GM21360 (cell line): Measurements from ENCODE around the gene METTL21C.

ENCODE experiments used
- ATAC-seq: cut with Tn5 transposase; IDR thresholded peaks from one replicate; pipeline ENCODE4 v1.9.1; 2021; ENCODE audit warnings: mild to moderate bottlenecking, moderate library complexity; ENCODE audit not compliant: unreplicated experiment

The METTL21C gene

DNA sequence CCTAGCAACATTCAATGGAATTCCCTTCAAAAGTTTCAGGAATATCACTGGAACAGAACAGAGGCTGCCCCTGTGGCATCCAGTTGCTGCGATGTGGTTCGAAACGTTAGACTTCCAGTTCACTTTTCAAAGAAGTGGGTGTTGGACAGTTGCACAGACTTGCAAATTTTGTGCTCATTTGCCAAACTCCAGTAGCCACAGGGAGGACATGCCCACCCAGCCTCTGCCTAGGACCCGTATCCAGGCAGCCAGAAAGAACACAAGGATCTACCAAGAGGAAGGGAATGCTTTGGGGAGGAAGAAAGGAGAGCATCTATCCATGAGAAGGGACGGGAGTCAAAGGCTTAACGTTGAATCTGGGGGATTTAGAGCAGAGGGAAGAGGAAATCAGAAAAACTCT lies at the start of gene METTL21C:
METTL21C (minus strand) TSS at position 108 of the 400 bp plus-strand sequence. CDS start 546 bp downstream, outside the sequence.
- ATAC-seq, result no peak

- ATAC-seq, result no peak
Measured at GRCh38 chr13:102742506-102742905, 47.7 kb upstream of the METTL21C start.

DNA sequence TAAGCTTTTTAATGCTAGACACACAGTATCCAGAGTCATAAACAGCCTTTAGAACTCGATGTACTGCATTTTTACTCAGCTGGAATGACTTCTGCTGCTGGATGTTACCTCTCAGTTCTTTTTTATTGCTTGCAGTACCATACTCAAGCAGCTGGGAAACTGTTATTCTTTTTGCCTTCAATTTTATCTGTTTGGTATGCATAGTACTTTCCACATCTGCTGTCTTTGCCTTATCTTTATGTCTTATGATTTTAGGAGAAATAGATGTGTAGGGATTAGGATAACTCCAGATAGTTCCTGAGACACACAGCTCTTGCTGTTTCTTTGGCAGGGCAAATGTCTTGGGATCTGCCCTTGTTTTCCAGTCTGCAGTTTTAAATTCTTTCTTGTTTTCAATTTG lies 47.3 kb upstream of the METTL21C start:
- no peak for ATAC-seq

DNA sequence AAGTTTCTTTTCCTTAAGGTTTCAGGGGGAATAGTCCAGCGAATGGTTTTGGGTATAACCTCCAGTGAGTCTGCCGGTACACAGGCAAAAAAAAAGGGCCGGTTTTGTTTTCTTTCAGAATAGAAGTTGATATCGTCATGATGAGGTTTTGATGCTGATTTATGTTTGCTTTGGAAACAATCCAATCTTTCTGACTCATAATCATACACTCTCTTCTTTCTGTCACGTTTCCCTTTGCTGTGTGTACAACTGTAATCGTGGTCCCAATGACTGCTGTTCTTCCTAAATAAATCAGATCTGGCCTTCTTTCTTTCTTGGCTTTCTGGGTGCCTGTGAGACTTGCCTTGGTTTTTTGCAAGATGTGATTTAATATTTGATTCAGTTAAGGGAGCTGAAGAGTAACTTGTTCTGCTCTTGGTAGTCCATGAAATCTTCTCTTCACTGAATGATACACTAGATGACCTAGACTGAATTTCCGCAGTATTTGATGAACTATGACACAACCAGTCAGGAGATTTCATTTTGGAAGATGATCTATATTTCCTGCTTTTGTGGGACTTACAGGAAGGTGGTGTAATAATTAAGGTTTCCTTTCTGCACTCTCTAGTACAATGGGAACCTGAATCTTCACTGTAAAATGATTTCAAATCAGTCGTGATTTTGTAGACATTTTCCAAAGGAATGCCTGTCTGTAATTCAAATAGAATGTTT lies 34.9 kb upstream of the METTL21C start:
- ATAC-seq, result no peak

GRCh38 chr13:102726430-102726829 lies 31.6 kb upstream of the METTL21C start:
- no peak for ATAC-seq

DNA sequence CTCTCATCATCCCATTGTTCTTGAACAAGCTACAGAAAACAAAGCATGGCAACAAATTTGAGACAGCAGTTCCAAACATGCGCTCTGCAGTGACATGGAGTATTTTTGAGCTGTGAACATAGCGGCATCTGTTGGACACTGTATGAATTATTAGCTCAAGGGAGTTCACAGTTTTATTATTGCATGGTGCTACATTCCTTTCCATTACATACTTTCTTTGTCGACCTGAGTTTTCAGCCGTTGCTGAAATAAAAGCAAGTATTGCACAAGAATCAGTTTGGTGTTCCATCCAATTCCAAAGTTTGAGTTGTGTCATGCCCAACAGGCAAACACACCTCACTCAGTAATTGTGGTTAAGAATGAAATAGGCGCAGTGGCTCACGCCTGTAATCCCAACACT lies 30.1 kb upstream of the METTL21C start:
- ATAC-seq, result no peak

DNA sequence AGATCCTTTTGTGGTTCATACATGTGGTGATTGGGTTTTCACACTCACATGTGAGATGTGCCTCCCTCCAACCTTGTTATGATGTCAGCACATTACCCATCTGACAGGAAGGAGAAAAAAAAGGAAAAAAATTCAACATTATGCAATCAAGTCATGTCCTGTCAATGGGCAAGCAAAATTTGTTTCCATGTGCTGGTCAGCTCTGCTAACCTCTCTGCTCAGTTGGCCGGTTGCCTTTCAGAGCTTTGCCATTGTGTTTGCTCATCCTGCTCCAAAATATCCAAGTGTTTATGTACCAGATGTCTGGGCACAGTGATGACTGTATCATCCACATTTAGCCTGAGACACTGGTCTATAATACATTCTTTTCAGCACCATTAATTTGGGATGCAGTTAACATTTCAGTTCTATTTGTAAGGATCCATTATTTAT lies 27.0 kb upstream of the METTL21C start:
- no peak for ATAC-seq

GRCh38 chr13:102718746-102719145 lies 23.9 kb upstream of the METTL21C start:
- ATAC-seq, result no peak

- ATAC-seq, result no peak
Measured at GRCh38 chr13:102715447-102715846, 20.6 kb upstream of the METTL21C start.

DNA sequence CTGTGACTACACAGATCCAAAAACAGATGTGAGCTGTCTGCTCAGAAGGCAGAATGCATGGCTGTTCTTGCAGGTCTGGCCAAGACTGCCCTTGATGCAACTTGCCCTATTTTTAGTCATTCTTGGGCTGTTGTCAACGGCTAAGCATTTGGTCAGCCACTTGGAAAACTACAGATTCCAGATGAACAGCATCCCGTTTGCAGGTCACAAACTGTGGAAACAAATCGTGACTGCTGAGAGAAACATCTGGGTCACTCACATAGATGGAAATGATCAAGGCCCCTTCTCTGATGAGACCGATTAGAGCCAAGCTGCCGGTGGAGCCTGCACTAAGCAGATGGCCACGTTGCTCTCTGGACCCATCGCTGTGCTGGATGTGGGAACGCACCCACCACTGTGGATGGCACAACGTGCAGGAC lies 15.4 kb upstream of the METTL21C start:
- ATAC-seq, result no peak

DNA sequence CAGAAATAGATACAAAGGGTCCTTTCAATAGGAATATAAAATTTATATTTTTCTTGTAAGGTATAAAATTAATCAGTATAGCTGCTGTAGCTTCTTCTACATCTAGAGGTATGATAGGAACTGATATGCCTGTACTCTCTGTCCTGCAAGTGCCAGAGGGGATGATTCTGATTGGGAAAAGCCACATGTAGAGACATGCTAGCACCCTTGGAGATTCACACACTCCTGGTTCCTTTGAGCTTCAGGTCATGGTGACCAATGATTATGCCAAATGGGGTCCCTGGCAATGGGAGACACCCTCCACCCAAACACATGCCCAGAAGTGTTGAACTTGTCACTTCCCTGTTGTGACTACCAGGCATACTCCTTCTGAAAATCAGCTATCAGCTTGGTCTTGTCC lies 14.7 kb upstream of the METTL21C start:
- no peak for ATAC-seq

DNA sequence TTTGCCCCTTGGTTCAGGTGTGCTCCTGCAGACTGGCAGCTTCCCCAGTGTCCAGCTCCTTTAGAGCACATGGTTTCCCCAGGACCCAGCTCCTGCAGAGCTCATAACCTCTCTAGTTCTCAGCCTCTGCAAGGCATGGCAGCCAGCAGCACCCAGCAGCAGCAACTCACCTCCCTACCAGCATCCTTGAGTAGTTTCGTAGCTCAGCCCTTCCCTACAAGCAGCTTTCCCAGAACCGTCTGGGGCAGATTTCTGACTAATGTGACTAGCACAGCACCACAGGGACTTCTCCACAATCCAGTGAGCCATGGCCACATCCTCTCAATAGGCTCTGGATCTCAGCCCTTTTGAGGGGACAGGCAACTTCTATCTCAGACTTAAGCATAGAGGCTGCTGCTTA lies 14.1 kb upstream of the METTL21C start:
- ATAC-seq, result no peak

GRCh38 chr13:102708211-102708610 lies 13.4 kb upstream of the METTL21C start:
- ATAC-seq, result no peak

DNA sequence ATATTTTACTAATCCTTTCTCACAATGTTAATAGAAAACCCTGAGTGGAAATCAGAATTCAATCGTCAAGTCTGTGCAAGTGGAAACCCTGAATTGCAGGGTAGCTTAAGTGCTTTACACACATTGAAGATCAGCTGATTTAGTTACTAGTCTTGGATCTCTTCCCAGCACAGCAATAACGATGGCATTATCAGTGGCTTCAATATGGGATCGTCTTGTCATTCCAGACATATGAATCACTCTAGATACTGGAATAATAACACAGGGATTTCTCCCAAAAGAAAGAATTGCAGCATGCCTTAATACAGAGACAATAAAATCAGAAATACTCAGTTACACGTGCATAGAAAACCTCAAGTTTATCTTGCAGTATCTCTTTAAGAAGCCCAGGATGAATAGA lies 12.6 kb upstream of the METTL21C start:
- no peak for ATAC-seq

DNA sequence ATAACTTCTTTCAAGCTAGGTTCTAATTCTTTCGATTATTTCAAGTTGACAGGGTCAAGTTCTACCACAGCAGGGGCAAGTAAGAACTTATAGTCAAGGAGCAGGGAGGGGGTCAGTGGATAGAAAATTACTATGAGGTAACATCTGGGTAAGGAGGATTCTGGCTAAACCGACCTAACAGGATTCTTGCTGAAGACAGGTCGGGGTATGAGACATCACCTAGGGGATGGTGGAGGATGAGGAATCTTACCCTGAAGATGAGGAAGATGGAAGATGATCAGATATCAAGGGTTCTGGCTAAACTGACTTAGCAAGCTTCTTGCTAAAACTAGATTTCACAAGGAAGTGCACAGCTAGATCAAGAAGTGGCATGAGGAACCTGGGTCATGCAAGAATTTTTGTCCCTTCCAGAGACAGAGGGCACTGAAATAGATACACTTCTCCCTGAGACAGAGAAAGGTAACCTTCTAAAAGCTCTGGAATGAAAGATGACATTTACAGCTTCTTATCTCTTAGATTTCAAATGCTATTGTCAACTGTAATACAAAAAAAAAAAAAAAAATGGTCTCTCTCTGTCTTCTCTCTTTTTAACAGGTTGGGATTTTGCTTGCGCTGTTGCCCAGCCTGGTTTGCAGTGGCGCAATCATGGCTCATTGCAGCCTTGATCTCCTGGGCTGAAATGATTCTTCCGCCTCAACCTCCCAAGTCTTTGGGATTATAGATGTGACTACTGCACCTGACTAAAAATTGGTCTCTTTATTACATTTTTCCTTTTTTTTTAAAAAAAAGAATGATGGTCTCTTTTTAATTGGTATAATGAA lies 9.6 kb upstream of the METTL21C start:
- ATAC-seq, result no peak

DNA sequence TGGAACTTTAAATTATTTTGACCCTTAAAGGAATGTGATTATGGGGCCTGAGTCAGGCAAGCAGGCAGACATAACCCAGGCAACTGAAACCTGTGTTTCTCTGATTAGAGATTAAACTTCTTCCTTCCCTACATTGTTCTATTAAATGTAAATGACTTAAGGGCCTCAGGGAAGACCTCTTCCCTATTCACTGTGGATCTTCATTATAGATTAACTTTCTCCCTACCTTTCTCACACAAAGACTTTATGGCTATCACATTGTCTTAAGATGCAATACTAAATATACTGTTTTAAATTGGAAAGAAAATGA lies 8.8 kb upstream of the METTL21C start:
- ATAC-seq, result no peak

- no peak for ATAC-seq
Measured at GRCh38 chr13:102702965-102703725, 8.3 kb upstream of the METTL21C start.

GRCh38 chr13:102701331-102701730 lies 6.5 kb upstream of the METTL21C start:
- no peak for ATAC-seq

DNA sequence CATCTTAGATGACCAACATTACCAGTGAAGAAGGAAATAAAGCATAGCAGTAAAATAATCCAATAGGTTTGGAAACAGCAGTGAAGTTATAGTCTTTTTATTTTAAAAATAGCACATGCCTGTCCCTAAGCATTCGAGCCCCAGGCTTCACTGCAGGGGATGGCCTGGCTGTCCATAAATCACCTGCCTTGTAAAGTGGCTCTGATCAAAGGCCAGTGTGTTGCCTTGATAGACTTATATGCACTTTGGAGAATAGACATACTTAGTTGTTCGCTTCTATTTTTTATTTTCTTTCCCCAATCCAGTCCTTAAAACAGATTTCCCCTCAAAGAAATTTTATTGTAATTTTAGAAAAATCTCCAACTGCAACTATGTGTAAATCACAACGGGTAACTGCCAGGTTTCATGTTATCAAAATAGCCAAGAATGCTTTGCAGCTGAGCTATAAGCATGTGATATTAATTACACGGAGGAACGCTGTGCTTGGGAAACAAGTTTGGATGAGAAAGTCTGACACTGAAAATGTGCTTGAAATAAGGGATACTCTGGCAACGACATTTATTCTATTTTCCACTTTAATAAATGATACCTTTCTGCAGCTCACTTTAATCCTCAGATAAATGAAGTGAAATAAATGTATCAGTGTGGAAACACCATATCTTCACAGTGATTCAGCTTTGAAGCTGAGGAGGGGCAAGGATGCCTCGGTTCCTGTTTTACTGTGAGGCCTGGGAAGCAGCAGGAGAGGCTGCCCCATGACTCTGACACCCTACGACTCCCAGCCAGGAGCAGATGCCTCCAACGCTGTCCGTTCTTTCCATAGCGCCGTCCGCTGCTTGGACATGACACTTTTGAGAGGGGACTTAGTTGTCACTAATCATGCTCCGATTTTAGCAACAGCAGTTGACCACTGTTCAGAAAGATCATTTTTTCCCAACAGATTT lies 5.5 kb upstream of the METTL21C start:
- no peak for ATAC-seq

DNA sequence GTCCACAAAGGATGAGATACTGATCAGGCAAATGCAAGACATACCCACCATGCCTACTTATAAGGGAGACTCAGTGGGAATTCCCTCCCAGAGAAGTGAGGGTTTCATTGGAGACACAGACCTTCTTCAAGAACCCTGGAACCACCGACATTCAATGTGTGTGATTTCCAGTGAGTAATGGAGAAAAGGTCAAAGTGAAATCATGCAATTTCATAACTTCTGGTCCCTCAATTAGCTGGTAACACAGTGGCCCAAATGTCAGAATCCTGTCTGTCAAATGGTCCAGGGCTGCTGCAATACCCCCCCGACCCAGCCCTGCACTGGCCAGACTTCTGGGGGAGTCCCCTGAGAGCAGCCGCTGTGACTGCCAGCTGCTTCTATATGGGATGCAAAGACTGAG lies 4.7 kb upstream of the METTL21C start:
- no peak for ATAC-seq

DNA sequence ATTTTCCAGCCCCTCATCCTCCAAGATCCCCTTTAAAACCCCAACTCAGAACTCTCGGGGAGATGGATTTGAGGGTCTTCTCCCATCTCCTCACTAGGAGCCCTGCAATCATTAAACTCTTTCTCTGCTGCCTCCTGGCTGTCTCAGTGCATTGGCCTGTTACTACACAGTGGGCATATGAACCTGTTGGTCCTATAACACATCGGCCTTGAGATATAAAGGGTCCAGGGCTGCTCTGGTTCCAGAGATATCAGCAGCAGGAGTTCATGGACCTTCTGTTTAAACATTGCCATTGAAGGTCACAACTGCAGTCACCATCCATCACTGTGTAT lies 3.8 kb upstream of the METTL21C start:
- no peak for ATAC-seq
